ENCODE measurements around the gene ANKS1A.

ANKS1A gene

DNA sequence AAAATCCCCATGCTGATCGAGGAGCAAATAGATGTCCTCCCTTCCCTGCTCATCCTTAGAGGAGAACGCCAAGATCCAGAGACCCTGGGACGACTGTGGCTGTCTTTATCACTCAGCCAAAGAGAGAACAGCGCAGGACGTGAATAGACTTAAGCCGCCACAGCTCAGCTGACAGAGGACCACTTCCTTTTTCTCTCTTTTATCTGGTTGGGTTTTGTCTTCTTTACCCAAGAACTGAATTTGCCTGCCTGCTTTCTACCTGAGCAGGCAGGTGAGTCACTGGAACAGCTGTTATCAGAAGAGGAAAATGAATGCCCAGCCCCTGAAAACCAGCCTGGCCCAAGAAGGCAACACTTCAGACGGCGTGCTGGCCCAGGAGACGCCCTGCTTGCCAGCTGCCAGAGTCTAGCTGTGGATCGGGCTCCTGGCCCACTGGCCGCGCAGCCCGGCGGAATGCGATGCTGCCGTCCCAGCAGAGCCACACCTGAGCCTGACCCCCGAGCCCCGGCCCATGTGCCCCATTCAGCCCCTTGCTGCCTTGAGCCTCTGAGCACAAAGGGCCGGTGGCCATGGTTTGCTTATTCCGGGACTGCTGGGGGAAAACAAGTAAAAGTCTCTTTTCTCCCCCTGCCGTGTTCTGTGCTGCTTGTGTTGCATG lies 169.9 kb downstream of the ANKS1A start:
- no peak for DNase-seq

DNA sequence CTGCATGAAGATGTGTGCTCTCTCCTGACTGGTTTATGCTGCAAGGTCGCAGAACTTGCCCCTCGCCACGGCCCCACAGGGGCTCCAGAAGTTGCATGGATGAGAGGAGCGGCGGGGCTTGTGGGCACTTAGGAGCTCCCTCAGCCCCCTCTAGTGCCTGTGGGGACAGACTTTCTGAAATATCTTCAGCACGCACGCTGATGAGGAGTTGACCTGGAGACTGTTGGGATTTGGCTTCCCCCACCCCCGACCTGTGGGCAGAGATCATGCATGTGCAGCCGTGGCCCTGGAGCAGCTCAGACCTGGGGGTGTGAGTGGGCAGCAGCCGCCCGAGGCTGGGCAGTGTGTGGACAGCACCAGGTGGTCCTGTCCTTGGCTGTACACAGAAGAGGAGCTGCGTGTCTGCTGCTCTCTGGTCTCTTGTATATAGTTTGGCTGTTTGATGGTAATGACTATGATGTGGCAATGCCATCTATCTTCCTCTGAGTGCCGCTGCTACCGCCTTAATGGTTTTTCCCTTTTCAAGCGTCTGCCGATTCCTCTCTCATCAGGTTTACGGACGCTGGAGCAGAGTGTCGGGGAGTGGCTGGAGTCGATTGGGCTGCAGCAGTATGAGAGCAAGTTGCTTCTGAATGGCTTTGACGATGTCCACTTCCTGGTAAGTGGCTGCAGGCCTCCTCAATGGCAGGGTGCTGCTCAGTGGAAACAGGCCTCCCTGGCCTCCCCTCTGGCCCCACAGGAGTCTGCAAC lies 170.7 kb downstream of the ANKS1A start:
- no peak for DNase-seq

DNA sequence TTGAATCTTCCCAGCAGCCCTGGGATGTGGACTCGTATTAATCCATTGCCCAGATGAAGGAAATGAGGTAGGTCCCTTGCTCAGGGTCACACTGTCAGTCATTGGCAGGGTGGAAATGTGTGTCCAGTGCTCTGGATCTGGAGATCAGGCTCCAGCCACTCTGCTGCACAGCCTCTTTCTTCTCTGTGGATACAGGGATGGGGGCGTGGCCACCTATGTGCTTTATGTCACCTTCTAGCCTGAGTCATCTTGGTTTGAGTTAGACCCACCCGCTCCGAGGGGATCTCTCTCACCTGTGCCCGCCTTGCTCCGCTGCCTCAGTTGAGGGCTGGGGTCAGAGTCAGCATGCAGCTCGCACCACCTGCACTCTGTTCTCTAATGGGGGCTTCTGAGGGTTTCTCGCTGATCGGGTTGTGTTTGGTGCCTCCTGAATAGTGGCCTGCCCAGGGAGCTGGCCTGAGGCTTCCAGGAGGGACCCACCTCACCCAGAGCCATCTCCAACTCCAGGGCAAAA lies 172.1 kb downstream of the ANKS1A start:
- DNase-seq = no peak

DNA sequence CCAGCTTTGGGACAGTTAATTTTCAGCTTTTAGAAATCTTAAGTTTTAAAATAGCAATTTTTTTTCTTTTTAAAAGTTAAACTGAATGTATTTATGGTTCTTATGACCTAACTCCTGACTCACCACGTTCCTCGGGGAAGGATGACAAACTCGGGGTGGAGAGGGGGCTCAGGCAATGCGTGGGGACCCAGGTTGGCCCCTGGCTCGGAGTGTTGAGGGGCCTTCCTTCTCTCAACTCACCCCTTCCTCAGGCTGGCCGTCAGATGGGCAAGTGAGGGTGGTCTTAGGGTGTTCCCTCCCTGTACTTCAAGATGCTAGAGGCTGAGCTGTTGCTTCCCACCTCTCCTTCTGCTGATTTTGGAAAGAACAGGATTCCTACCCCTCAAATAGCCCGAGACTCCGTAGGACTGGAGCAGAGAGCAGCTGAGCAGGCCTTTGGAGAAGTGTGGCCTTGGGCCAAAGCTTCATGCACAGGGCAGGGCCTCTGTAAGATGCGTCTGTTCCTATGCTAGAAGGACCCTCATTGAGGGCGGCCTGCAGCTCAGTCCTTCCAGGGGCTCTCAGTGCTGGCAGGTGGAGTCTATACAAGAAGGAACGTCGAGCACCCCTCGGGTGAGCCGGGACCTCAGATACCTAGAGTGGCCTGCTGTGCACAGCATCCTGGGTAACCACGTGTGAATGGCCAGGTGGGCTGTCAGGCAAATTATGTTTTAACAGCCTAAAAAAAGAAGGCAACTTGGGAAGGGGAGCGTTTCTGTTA lies 172.8 kb downstream of the ANKS1A start:
- DNase-seq = no peak

DNA sequence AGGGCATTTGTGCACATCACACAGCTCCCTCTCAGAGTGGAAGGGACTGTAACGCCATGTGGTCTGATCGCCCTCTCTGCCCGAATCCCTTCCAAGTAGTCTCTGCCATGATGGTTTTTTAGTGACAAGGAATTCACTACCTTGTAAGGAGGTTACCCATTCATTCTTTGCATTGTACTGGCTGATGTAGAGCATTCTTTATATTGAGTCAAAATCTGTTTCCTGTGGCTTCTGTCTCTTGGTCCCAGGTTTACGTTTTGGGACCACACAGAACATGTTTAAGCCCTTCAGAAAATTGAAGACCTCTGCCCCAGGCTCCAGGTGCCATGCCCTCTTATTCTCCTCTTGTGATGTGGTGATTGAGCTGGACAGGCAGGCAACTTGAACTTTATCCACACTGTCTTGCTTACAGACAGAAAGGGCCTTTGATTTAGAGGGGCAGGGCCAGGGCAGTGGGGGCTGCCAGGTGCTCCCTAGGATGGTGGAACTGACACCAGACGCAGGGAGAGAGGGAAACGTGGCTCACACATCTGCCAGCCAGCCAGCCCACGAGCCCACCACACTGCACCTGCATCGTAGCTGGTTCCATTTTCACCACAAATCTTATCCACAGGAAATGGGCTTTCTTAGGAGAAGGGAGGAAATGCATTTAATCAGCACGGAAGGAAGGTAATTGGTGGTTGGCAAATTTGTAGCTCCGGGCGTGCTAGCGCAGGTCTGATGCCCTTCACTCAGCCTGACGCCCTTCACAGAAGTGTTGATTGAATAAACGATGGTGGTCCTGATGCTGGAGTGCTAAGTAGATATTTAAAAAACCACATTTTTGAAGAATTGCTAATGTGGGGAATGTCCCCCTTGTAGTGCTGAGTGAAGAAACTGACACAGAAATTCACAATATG lies 173.9 kb downstream of the ANKS1A start:
- peak; percentile 23 for DNase-seq

DNA sequence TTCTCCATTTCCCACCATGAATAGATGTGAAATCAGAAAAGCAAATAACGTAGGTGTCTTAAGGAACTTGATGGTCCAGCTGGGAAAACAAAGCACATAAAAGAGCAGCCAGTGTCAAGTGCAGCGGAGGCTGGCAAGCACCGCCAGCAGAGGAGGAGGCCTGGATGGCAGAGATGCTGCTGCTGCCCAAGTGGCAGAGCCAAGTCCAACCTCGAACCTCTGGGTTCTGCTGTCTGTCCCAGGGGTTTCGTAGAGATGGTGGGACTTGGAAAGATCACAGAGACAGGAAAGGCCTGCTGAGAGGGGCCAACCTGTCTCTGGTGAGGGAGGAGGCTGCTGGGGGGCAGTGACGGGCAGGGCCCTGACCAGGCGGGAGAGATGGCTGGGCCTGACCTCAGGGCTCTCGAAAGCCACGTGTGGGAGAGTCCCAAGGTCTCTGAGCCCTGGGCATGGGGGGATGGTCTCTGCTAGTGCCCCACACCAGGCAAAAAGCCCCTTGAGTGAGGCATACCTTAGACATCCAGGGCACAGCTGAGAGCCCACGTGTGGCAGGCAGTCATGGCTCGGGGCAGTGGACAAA lies 174.7 kb downstream of the ANKS1A start:
- DNase-seq = no peak

DNA sequence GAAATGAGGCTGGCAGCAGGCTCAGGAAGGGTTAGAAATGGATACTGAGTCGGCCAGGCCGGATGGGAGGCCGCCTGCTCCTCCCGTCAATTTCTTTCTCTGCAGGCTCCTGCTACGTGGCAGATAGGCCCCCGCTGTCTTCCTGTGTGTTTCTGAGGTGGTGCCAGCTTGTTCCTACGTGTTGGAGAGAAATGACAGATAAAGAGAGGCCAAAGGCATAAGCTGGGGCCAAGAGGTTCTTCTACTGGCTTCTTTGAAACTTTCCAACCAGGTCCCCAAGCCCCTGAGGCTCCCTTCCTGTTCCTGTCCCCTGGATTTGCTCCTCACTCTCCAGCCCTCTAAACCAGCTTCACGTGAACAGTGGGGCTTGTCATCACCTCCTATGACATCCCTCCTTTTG lies 175.2 kb downstream of the ANKS1A start:
- no peak for DNase-seq

DNA sequence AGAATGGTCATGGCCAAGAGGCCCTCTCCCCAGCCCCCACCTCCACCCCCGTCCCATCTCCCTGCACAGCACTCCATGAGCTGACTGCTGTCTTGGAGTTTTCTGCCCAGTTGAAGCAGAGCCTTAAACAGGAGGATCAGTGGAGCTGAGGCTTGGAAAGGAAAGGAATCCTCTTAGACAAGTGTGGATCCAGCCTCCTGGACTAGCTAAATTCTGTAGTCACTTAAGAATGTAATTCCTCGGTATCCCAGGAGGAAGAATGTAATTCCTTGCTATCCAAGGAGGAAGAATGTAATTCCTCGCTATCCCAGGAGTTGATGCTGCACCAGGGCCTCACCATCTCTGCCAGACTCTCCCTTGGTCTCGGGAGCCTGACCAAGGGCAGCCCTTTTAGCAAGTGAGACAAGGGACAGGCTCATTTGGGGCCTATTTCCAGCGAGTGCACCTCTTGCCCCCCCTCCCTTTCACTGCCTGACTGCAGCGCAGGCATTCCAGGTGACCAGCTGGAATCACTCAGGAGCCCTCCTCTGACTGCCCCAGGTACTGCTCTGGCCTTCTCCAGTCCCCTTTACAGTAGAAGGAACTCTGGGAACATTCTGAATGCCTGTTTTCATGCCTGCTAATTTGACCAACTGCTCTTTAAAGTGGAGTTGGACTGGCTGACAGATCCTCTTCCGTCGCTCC lies 175.8 kb downstream of the ANKS1A start:
- DNase-seq = no peak

DNA sequence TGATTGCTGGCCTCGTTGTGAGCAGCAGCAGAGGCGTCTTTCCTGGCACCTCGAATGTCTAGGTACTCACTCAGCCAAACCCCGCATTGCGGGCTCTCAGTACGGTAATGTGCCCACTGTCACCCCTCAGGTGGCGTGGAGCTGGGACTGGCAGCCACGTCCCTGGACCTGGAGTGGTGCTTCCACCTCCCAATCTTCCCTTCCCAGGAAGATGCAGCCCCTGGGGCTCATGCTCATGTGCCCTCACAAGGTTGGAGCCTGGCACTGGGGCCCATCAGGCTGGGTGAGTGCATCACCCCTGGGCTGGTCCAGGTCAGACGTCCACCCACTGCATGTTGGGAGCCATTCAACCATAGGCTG lies 176.4 kb downstream of the ANKS1A start:
- DNase-seq = no peak

DNA sequence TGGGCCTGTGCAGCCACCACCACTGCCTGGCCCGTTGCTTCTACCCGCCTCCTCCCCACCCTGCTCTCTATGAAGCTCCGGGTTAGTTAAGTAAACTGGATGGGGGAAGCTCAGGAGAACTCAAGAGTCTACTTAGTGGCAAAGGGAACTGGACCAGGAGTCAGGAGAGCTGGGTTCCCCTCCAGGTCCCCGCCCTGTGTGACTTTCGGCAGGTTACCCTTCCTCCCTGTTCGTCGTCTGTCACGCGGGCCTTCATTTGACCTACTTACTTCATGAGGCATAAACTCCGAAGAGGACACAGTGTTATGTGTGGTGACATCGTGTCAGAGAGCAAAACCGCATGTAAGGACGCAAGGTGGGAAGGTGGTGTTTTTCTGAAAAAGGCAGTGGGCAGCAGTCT lies 176.8 kb downstream of the ANKS1A start:
- DNase-seq = no peak

DNA sequence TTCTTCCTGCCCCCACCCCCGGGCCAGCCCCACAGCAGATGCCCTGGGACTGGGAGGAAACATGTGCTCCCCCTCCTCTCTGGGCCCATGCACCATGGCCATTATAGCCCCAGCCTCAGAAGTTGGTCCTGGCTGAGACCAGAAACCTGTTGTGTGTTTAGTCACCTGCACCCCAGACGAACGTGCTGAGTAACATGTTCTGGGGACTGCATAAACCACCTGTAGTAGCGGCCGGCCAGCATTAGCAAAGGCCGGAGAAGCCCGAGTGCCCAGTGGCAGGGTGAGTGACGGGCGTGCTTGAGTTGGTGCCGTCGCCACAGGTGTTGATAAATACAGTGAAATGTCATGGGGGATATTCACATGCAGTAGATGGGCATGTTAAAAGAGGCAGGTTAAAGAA lies 178.2 kb downstream of the ANKS1A start:
- DNase-seq = no peak

DNA sequence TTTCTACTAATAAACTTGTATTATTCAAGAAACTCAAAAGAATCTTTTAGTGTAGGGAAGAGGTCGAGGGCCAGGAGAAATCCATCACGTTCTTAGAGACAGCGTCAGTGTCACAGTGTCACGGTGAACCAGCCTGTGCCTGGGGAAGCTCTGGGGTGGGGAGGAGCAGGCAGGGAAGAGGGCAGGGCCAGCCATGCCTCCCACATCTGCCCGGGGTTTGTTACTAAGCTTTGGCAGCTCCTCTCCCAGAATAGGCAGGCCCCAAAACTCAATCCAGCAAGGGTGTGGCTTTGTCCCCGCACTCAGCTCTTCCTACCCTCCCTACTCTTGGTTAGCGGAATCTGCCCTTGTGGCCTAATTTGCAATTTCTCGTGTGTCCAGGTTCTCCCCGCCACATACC lies 179.2 kb downstream of the ANKS1A start:
- DNase-seq = no peak

DNA sequence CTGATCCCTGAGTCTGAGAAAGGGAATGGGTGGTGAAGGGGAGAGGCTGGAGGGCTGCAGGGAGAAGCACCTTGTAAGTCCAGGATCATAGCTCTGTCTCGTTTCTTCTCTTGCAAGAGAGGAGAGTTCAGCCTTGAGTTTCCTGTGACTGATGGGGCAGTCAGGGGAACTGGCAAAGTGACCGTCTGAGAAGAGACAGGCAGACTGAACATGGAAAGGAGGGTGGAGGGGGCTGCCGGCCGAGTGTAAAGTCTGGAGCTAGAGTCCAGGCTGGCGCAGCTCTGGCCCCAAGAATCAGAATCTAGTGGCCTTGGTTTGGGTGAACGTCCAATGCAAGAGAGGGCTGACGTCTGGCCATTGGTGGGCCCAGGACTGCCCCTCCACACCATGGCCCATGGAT lies 179.6 kb downstream of the ANKS1A start:
- DNase-seq = no peak

DNA sequence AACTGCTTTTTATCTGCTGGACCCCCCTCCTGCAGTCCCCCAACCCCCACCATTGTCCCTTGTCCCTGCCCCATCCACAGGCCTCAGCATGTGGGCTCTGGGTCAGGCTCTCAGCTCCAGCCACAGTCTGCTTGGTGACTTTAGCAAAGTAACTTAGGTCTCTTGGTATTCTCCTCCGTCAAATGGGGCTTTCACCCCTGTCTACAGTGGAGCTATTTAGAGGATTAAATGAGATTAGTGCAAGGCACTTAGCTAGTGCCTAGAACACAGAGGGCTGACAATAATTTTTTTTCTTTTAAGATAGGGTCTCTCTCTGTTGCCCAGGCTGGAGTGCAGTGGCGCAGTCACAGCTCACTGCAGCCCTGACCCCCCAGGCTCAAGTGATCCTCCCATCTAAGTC lies 180.2 kb downstream of the ANKS1A start:
- no peak for DNase-seq

DNA sequence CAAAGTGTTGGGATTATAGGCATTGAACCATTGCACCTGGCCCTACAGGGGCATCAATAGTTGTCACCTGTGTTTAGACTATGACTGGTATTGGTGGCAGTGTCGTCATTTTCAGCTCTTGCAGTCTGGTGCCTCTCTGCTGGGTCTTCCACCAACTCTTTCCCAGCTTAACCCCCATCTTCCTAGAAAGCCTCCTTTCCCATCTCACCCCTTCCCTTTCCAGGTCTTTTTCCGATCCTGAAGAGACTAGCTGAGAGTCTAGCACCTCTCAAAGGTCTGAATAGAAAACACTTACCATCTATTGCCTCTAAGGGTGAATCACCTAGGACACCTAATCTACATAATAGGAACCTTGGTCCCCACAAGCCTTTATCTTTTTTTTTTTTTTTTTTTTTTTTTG lies 181.1 kb downstream of the ANKS1A start:
- no peak for DNase-seq

DNA sequence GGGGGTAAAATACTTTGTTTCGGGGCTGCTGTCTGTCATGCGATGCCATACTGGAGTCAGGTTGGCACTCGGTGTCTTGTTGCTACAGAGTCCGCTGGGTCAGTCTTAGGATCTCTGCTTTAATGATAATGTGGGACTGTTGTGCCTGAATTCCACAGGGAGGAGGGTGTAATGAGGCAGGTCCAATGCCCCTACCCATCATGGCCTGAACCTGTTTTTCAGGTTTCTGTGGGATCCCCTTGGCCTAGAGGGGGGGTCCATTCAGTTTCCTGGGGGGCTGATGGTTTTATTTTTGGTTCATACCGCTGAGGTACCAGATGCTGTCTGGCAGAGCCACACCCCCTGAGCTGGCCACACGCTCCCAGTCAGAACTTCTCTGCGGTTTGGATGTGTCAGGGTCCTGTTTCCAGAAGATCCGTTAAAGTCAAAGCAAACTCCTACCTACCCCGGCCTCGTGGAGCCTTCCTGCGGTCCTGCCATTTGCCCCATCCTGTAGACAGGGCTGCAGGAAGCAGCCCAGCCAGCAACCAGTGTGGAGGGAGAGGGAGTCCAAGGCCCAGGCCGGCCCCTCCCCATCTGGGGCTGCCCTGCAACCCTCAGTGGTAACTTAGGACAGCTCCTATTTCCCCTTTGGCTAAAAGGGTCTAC lies 182.4 kb downstream of the ANKS1A start:
- no peak for DNase-seq

DNA sequence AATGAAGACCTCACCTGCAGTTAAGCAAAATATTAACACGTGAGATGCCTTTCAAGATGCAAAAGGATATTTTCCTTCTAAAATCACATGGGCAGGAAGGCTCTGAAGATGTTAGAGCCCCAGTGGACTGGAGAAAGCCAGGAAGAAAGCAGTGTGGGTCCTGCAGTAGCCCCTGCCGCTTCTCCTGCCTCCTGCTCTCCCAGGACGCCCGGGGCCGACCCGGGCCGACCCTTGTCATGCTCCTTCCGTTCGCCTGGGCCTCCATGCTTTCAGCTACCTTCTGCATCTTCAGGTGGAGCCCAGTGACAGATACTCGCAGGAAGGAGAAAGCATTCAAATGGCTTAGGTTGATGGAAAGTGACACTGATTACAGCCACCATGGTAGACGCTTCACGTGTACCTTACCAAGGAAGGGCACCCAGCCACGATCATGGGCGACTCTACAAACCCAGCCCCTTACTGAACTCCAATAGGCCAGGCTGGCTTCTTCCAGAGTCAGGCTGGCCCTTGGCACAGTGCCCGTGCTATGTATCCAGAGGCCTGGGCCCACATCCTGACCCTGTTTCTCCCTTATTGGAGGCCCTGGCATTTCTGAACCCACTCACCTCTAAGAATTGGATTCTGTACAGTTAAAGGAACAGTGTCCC lies 183.1 kb downstream of the ANKS1A start:
- no peak for DNase-seq

DNA sequence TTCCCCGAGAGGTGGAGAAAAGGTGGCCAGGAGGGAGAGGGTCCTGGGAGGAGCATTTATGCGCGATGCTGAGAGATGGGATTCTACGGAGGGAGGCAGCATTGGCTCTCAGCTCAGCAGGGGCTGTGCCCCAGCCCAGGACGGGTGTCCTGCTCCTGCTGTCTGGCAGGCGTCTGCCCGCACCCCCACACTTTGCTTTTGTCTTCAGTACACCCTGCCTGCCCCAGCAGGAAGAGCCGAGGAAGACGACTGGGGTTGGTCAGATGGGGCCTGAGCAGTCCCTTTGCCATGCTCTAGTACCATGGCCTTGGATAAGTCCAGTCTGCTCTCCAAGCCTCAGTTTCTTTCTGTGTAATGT lies 183.6 kb downstream of the ANKS1A start:
- no peak for DNase-seq

DNA sequence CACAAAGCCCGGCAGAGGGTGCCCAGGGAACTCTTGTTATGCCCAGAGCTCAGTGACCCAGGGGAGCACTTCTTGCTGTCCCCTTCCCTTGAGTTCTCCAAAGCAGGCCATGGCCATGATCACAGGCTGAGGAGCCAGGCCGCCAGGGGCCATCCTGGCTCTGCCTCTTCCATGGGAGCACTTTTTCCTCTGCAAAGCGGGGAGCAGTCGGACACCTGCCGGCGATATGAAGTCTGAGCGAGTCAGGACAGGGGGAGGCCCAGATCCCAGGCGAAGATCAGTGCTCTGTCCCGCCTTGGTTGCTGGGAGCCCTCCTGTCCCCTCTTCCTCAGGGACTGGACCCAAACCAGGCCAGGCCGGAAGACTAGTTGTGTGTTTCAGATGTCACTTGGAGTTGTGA lies 184.2 kb downstream of the ANKS1A start:
- DNase-seq = no peak

DNA sequence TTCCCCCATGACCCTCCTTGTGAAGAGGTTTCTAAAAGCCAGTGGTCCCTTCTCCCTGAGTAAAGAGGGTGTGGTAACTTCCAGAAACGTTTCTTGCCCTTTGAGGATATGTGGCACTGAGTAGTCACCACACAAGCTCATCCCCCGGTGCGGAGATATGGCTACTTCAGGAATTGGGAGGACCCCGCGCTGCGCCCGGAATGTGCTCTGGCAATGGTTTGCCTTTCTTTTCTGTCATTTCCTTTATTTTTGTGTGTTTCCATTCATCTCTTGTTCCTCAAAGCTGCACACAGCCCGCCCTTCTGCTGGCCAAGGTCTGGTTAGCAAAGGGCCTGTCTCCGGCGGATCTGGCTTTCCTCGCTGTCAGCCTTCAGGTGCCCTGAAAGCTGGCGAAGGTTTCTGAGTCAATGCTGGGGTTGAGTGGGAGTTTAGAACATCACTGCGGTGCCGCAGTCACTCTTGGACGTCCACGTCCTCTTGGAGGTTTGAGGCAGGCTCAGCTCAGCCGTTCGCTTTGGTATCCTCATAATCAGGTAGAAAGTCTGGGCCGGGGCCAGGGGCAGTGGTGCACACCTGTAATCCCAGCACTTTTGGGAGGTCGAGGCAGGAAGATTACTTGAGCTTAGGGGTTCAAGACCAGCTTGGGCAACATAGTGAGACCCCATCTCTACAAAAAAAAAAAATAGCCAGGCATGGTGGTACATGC lies 184.9 kb downstream of the ANKS1A start:
- no peak for DNase-seq

Measured in activated CD4-positive, alpha-beta T cell treated with anti-CD3 and anti-CD28 coated beads, Interleukin-10, Interleukin-2, amounts not matched to agents 100 ng/mL and 50 ng/mL, durations not matched to agents 16 hours and 8 hours (primary cell).